PC-3 (cell line): ENCODE data around the gene CNTNAP2. TPM values are rescaled to one million over a fixed set of nuclear protein-coding genes. Genes with fewer than 3 reads are reported as not detected.

Source experiments
- ATAC-seq: fragments of 200-7000 bp; cut with Tn5 transposase; 2 replicates; pipeline ENCODE4 v1.9.1; 2020; ENCODE audit warnings: mild to moderate bottlenecking, moderate library complexity
- BruUV-seq: library from RNA; stranded (reverse); fragments of 400-500 nt; replicated peaks from 2 replicates; lab custom pipeline; 2021; lab: Mats Ljungman, UMichigan
- CTCF ChIA-PET: fragments of 300-600 bp; sonication (Branson Sonifier 250); formaldehyde crosslinking; loops from one replicate; lab custom pipeline; 2022; ENCODE audit warnings: antibody characterized with exemption; lab: Charles Lee
- POLR2A ChIA-PET: fragments of 300-600 bp; sonication (Branson Sonifier 250); formaldehyde crosslinking; loops from one replicate; lab custom pipeline; 2022; ENCODE audit warnings: antibody characterized with exemption; ENCODE audit not compliant: unreplicated experiment; lab: Charles Lee
- DNase-seq: peaks from one replicate; pipeline ENCODE4 v3.0.0-alpha.2; 2015
- H2AFZ ChIP-seq: fragments of 300-600 bp; sonication (generic); 2 replicates; pipeline ENCODE4 v1.6.0; 2016; ENCODE audit warnings: antibody characterized with exemption, low read length
- H3F3A ChIP-seq: fragments of 300-600 bp; sonication (generic); one replicate; pipeline ENCODE4 v1.6.0; 2017; ENCODE audit warnings: antibody characterized with exemption, low read length, control low read depth, mild to moderate bottlenecking; ENCODE audit not compliant: unreplicated experiment
- H3K27ac ChIP-seq: fragments of 300-600 bp; sonication (generic); 2 replicates; pipeline ENCODE4 v1.5.1; 2016; ENCODE audit warnings: mild to moderate bottlenecking, low read length
- H3K27me3 ChIP-seq: fragments of 300-600 bp; sonication (generic); 2 replicates; pipeline ENCODE4 v1.6.1; 2016; ENCODE audit warnings: low read length, mixed read lengths
- H3K36me3 ChIP-seq: fragments of 300-600 bp; sonication (generic); 2 replicates; pipeline ENCODE4 v1.6.1; 2016; ENCODE audit warnings: low read depth, mixed run types, low read length, mixed read lengths
- H3K4me1 ChIP-seq: fragments of 300-600 bp; sonication (generic); 2 replicates; pipeline ENCODE4 v1.5.1; 2016; ENCODE audit warnings: low read length; ENCODE audit not compliant: insufficient read depth
- H3K4me2 ChIP-seq: fragments of 300-600 bp; sonication (generic); 2 replicates; pipeline ENCODE4 v1.6.0; 2016; ENCODE audit warnings: low read length
- H3K4me3 ChIP-seq: fragments of 300-600 bp; sonication (generic); 2 replicates; pipeline ENCODE4 v1.5.1; 2016; ENCODE audit warnings: mild to moderate bottlenecking, low read length, mixed read lengths
- H3K79me2 ChIP-seq: fragments of 300-600 bp; sonication (generic); 2 replicates; pipeline ENCODE4 v1.6.1; 2017; ENCODE audit warnings: low read length, mixed read lengths
- H3K9ac ChIP-seq: fragments of 300-600 bp; sonication (generic); 2 replicates; pipeline ENCODE4 v1.6.0; 2016; ENCODE audit warnings: mild to moderate bottlenecking, low read length
- H3K9me2 ChIP-seq: fragments of 300-600 bp; sonication (generic); replicated peaks from 2 replicates; pipeline ENCODE4 v1.6.1; 2016; ENCODE audit warnings: mixed run types, low read length, mixed read lengths
- H3K9me3 ChIP-seq: fragments of 300-600 bp; sonication (generic); 2 replicates; pipeline ENCODE4 v1.6.1; 2016; ENCODE audit warnings: low read length, mixed read lengths
- H4K20me1 ChIP-seq: fragments of 300-600 bp; sonication (generic); 2 replicates; pipeline ENCODE4 v1.6.1; 2016; ENCODE audit warnings: low read length, mixed read lengths
- EZH2 ChIP-seq: fragments of 300-600 bp; sonication (generic); IDR thresholded peaks from one replicate; pipeline ENCODE4 v1.6.1; 2017; ENCODE audit warnings: antibody characterized with exemption, mild to moderate bottlenecking, low read length; ENCODE audit not compliant: unreplicated experiment
- EZH2phosphoT487 ChIP-seq: fragments of 300-600 bp; sonication (generic); IDR thresholded peaks from 2 replicates; pipeline ENCODE4 v1.6.1; 2018; ENCODE audit warnings: mild to moderate bottlenecking, antibody characterized with exemption, low read length, borderline replicate concordance
- intact Hi-C: fragments of 100-400 bp; cut with micrococcal nuclease; formaldehyde crosslinking; loops from 2 replicates; pipeline ENCODE4 v1.9.0; 2023
- total RNA-seq: library from RNA; depleted of rRNA; stranded (reverse); fragments of >200 nt; gene quantifications from 2 replicates; pipeline ENCODE4 v1.2.3, GENCODE V29; 2014
- TF ChIP-seq, protein P1 (sequence below): fragments of 300-600 bp; sonication (generic); conservative IDR thresholded peaks from 2 replicates; pipeline ENCODE4 v1.5.1; 2017; ENCODE audit warnings: antibody characterized with exemption, low read depth, mild to moderate bottlenecking, low read length

Gene CNTNAP2
- total RNA-seq, 1 experiment from 2014 or later = 1.5 TPM

DNA sequence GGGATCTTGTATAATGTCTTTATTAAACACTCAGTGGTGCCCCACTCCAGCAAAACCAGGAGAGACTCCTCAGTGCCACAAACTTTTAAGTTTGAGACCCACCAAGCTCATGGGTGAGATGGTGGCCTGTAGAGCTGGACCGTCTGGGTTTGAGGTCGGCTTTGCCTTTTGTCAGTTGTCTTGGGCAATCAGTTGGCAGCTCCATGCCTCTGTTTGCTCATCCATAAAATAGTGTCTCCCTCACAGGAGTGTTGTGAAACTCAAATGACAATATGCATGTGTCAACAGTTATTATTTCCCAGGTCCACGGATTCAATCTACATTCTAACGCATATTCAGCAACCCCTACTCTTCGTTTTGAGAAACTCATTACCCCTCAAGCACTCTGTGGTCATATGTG lies 2106.1 kb downstream of the CNTNAP2 start:
- H3K4me2 ChIP-seq = no peak overlapping the region
- no peak overlapping the region for H3K4me3 ChIP-seq
- H3F3A ChIP-seq = no peaks in the 10 kb centered on the region
- POLR2A ChIA-PET = no interaction called here
- no peak overlapping the region for H3K9ac ChIP-seq
- ATAC-seq = no peak
- BruUV-seq = no TSS peak
- no peak overlapping the region for H3K27ac ChIP-seq
- no peak for TF ChIP-seq EZH2phosphoT487
- TF ChIP-seq, protein P1, sequence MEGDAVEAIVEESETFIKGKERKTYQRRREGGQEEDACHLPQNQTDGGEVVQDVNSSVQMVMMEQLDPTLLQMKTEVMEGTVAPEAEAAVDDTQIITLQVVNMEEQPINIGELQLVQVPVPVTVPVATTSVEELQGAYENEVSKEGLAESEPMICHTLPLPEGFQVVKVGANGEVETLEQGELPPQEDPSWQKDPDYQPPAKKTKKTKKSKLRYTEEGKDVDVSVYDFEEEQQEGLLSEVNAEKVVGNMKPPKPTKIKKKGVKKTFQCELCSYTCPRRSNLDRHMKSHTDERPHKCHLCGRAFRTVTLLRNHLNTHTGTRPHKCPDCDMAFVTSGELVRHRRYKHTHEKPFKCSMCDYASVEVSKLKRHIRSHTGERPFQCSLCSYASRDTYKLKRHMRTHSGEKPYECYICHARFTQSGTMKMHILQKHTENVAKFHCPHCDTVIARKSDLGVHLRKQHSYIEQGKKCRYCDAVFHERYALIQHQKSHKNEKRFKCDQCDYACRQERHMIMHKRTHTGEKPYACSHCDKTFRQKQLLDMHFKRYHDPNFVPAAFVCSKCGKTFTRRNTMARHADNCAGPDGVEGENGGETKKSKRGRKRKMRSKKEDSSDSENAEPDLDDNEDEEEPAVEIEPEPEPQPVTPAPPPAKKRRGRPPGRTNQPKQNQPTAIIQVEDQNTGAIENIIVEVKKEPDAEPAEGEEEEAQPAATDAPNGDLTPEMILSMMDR = no peak
- TF ChIP-seq EZH2 = no peak
- H3K27me3 ChIP-seq = peaks cover 21% of the 10 kb centered on the region
- H3K9me3 ChIP-seq = no peaks in the 10 kb centered on the region
- no peaks in the 10 kb centered on the region for H4K20me1 ChIP-seq
- no peak overlapping the region for H2AFZ ChIP-seq
- H3K9me2 ChIP-seq = no peaks in the 10 kb centered on the region
- DNase-seq = no peak
- no peaks in the 10 kb centered on the region for H3K79me2 ChIP-seq
- H3K36me3 ChIP-seq = no peaks in the 10 kb centered on the region
- CTCF ChIA-PET = no interaction called here
- intact Hi-C loops = no loop called here
- no peaks in the 10 kb centered on the region for H3K4me1 ChIP-seq

DNA sequence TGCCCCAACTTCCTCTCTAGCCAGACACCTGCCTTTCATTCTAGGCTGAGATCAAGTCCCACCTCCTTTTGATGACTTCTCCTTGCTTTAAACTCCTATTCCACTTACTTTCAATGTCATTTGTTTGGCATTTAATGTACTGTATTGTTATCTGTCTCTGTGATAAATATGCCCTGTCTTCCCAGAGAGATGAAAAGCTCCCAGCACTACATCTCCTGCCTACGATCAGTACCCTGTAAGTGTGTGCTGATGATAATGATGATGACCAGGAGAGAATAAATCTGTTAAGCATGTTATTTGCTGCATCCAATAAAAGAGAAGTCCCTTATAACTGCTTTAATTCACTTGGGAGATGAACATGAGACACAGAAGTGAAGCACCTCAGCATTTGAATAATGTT lies 2106.6 kb downstream of the CNTNAP2 start:
- no peak for DNase-seq
- Histone ChIP-seq H3K27me3 (peaks cover 21% of the 10 kb centered on the region), H3K9me3 (no peaks in the 10 kb centered on the region), H3K9ac (no peak overlapping the region), H3K27ac (no peak overlapping the region), H3K4me3 (no peak overlapping the region), H3K79me2 (no peaks in the 10 kb centered on the region), H3K4me2 (no peak overlapping the region), H3K9me2 (no peaks in the 10 kb centered on the region), H4K20me1 (no peaks in the 10 kb centered on the region), H3K4me1 (no peaks in the 10 kb centered on the region), H3F3A (no peaks in the 10 kb centered on the region), H2AFZ (no peak overlapping the region), H3K36me3 (no peaks in the 10 kb centered on the region)
- intact Hi-C loops = no loop called here
- TF ChIP-seq EZH2 = no peak
- TF ChIP-seq, protein P1 = no peak
- TF ChIP-seq EZH2phosphoT487 = no peak
- ChIA-PET CTCF (no interaction called here), POLR2A (no interaction called here)
- no TSS peak for BruUV-seq
- no peak for ATAC-seq

DNA sequence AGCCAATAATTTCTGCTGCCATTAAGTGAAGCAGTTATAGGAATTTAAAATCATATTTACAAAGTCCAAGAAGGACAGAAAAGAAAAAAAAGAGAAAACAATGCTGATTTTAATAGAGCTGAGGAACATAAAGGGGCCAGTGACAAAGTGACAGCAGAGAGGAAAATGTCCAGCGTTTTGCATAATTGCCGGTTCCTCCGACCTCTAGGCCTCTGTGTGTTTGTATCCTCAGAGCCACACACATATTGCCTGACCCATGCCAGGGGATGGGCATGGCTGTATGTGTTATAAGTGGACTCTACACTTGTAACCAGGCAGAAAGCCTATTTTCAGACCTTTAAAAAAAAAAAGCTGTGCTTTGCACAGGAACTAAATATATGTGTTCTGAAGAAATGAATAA lies 2107.1 kb downstream of the CNTNAP2 start:
- Histone ChIP-seq H3K9ac (no peak overlapping the region), H3K4me2 (no peak overlapping the region), H3K4me1 (no peaks in the 10 kb centered on the region), H4K20me1 (no peaks in the 10 kb centered on the region), H3K4me3 (no peak overlapping the region), H3K79me2 (no peaks in the 10 kb centered on the region), H3K27me3 (peaks cover 21% of the 10 kb centered on the region), H3K9me2 (no peaks in the 10 kb centered on the region), H3K27ac (no peak overlapping the region), H3K9me3 (no peaks in the 10 kb centered on the region), H2AFZ (no peak overlapping the region), H3K36me3 (no peaks in the 10 kb centered on the region), H3F3A (no peaks in the 10 kb centered on the region)
- TF ChIP-seq, protein P1 = no peak
- no peak for TF ChIP-seq EZH2phosphoT487
- TF ChIP-seq EZH2 = no peak
- no TSS peak for BruUV-seq
- CTCF ChIA-PET = no interaction called here
- POLR2A ChIA-PET = no interaction called here
- ATAC-seq (no peak), DNase-seq (no peak)
- intact Hi-C loops = no loop called here
